ENCODE data around the gene HYAL1. TPM values are rescaled to one million over a fixed set of nuclear protein-coding genes. Genes with fewer than 3 reads are reported as not detected.

HYAL1 gene
- total RNA-seq, 2 donors from 2014 or later, result 0.39 TPM; not detected in 1

- peak overlapping the region; percentile 88 to 94 for H3K27ac Mint-ChIP-seq
- H3K36me3 Mint-ChIP-seq, result peaks cover 40 to 44% of the 10 kb centered on the region in 2 donors
- no peaks in the 10 kb centered on the region for H3K9me3 Mint-ChIP-seq
- DNase-seq (ENCODE audit: low spot score in 2 of 2) (no peak), ATAC-seq (no peak)
Observed at GRCh38 chr3:50339485-50340146, 36.2 kb upstream of the HYAL1 start.

- DNase-seq (ENCODE audit: low spot score in 2 of 2), result no peak
Observed at GRCh38 chr3:50338965-50339364, 35.6 kb upstream of the HYAL1 start.

GRCh38 chr3:50337175-50337861 is 33.9 kb upstream of the HYAL1 start:
- ATAC-seq (peak; percentile 81 to 87), DNase-seq (ENCODE audit: low spot score in 2 of 2) (peak; percentile 95 to 99)
- Mint-ChIP-seq H3K36me3 (peaks cover 40 to 51% of the 10 kb centered on the region in 2 donors), H3K9me3 (no peaks in the 10 kb centered on the region), H3K27ac (peak overlapping the region; percentile 88 to 96)

More at GRCh38 chr3:50338965-50339364, 35.6 kb upstream of the HYAL1 start:
- no peak for ATAC-seq
- H3K9me3 Mint-ChIP-seq, result no peaks in the 10 kb centered on the region
- peak overlapping the region; percentile 88 to 94 for H3K27ac Mint-ChIP-seq
- peaks cover 40 to 49% of the 10 kb centered on the region in 2 donors for H3K36me3 Mint-ChIP-seq

GRCh38 chr3:50336452-50337174 is 33.2 kb upstream of the HYAL1 start:
- no peak for DNase-seq (ENCODE audit: low spot score in 2 of 2)

GRCh38 chr3:50334339-50335075 is 31.1 kb upstream of the HYAL1 start:
- Mint-ChIP-seq H3K9me3 (no peaks in the 10 kb centered on the region), H3K36me3 (peaks cover 49 to 50% of the 10 kb centered on the region in 2 donors), H3K27ac (peak overlapping the region; percentile 88 to 93)
- DNase-seq (ENCODE audit: low spot score in 2 of 2) (no peak), ATAC-seq (no peak)

More at GRCh38 chr3:50336452-50337174, 33.2 kb upstream of the HYAL1 start:
- H3K36me3 Mint-ChIP-seq, result peaks cover 44 to 51% of the 10 kb centered on the region in 2 donors
- ATAC-seq, result peak; percentile 39 to 42
- H3K27ac Mint-ChIP-seq, result peak overlapping the region; percentile 88 to 99
- H3K9me3 Mint-ChIP-seq, result no peaks in the 10 kb centered on the region

GRCh38 chr3:50333744-50334328 is 30.5 kb upstream of the HYAL1 start:
- peaks cover 43% of the 10 kb centered on the region in 2 donors for H3K36me3 Mint-ChIP-seq
- DNase-seq (ENCODE audit: low spot score in 2 of 2) (no peak), ATAC-seq (no peak)
- no peaks in the 10 kb centered on the region for H3K9me3 Mint-ChIP-seq
- H3K27ac Mint-ChIP-seq, result peak overlapping the region; percentile 81 to 93

GRCh38 chr3:50331364-50331907 is 28.1 kb upstream of the HYAL1 start:
- Mint-ChIP-seq H3K36me3 (peaks cover 23 to 26% of the 10 kb centered on the region in 2 donors), H3K27ac (no peak overlapping the region), H3K9me3 (no peaks in the 10 kb centered on the region)
- no peak for DNase-seq (ENCODE audit: low spot score in 2 of 2)
- no peak for ATAC-seq

GRCh38 chr3:50330330-50330729 is 27.0 kb upstream of the HYAL1 start:
- Mint-ChIP-seq H3K27ac (peak overlapping the region; percentile 63 to 68), H3K9me3 (no peaks in the 10 kb centered on the region), H3K36me3 (peaks cover 15 to 18% of the 10 kb centered on the region in 2 donors)
- DNase-seq (ENCODE audit: low spot score in 2 of 2) (no peak), ATAC-seq (no peak)

- Mint-ChIP-seq H3K9me3 (no peaks in the 10 kb centered on the region), H3K27ac (peak within 1 kb of the TSS; percentile 77 to 91), H3K36me3 (peaks cover 4 to 18% of the 10 kb centered on the region in 2 donors)
- DNase-seq (ENCODE audit: low spot score in 2 of 2) (peak; percentile 93 to 94), ATAC-seq (peak; percentile 93 to 96)
Observed at GRCh38 chr3:50327943-50328691, 24.7 kb upstream of the HYAL1 start, which contains the start of gene TUSC2. TSS of gene TUSC2 (minus strand) at chr3:50328223. CDS start at chr3:50328099, 124 bp downstream.

GRCh38 chr3:50327129-50327528 is 23.8 kb upstream of the HYAL1 start:
- no peak for ATAC-seq
- Mint-ChIP-seq H3K36me3 (peaks cover 4 to 16% of the 10 kb centered on the region in 2 donors), H3K27ac (peak overlapping the region; percentile 77 to 89), H3K9me3 (no peaks in the 10 kb centered on the region)
- DNase-seq (ENCODE audit: low spot score in 2 of 2), result no peak

- no peak for DNase-seq (ENCODE audit: low spot score in 2 of 2)
- ATAC-seq, result no peak
- Mint-ChIP-seq H3K36me3 (peaks cover 4 to 9% of the 10 kb centered on the region in 2 donors), H3K9me3 (no peaks in the 10 kb centered on the region), H3K27ac (peak overlapping the region in 1 of 2 donors; percentile 53)
Observed at GRCh38 chr3:50326182-50326541, 22.8 kb upstream of the HYAL1 start.

- Mint-ChIP-seq H3K27ac (no peak overlapping the region), H3K36me3 (peaks cover 3 to 4% of the 10 kb centered on the region in 2 donors), H3K9me3 (no peaks in the 10 kb centered on the region)
- DNase-seq (ENCODE audit: low spot score in 2 of 2) (no peak), ATAC-seq (no peak)
Observed at GRCh38 chr3:50325497-50326181, 22.3 kb upstream of the HYAL1 start.

- ATAC-seq (no peak), DNase-seq (ENCODE audit: low spot score in 2 of 2) (no peak)
- peak overlapping the region in 1 of 2 donors; percentile 93 for H3K27ac Mint-ChIP-seq
- H3K9me3 Mint-ChIP-seq, result no peaks in the 10 kb centered on the region
- no peaks in the 10 kb centered on the region for H3K36me3 Mint-ChIP-seq
Observed at GRCh38 chr3:50325113-50325480, 21.7 kb upstream of the HYAL1 start.

GRCh38 chr3:50324351-50325112 is 21.2 kb upstream of the HYAL1 start:
- ATAC-seq (peak in 1 of 2 donors; percentile 34), DNase-seq (ENCODE audit: low spot score in 2 of 2) (peak in 1 of 2 donors; percentile 77)
- Mint-ChIP-seq H3K27ac (peak overlapping the region; percentile 49 to 93), H3K36me3 (no peaks in the 10 kb centered on the region), H3K9me3 (no peaks in the 10 kb centered on the region)

Data from activated naive CD4-positive, alpha-beta T cell treated with anti-CD3 and anti-CD28 coated beads, Interleukin-2, amount 50 U/mL, for 72 hours (primary cell).